ENCODE data around the gene LARGE1.

The LARGE1 gene

DNA sequence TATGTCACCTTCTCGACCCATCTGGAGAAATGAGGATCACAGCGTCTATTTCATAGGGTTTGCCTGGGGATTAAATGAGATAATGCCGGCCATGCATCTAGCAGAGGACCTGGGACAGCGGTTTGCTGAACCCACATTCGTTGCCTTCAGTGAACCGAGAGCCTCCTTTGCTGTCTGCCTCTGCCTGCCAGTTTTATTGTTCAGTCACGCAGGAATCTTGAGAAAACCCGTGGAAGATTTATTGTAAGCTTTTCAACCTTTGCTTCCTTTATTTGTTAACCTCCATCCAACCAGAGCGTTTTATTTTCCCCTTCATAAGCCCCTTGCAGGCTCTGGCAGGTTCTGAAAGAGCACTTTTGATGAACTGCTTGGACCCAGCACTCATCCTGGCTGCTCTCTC, 659.8 kb downstream of the LARGE1 start:
- in situ Hi-C loops (cut with HindIII; ENCODE audit: low pct_ligation_motif_present, low pct_unique_long_range_greater_than_20kb, low sequenced_read_pairs): no loop called here
- no peak for DNase-seq

DNA sequence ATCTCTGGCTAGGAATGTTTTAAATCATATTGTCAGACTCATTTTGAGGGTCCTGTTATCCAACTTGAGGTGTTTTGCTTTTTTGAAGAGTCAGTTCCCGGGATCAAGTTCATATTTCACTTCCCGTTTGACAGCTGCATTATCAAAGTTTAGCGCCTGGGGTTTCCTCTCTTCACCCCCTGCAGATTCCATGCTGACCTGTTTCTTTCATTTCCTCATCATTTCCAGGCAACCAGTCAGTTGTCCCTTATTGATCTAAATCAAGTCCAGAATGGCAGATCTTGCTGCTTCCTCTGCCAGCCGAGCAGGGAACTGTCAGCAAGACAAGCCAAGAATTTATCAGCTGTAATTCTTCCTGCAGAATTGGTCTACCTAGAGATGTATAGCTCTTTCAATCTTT, 664.5 kb downstream of the LARGE1 start:
- in situ Hi-C loops (cut with HindIII; ENCODE audit: low pct_ligation_motif_present, low pct_unique_long_range_greater_than_20kb, low sequenced_read_pairs): no loop called here

DNA sequence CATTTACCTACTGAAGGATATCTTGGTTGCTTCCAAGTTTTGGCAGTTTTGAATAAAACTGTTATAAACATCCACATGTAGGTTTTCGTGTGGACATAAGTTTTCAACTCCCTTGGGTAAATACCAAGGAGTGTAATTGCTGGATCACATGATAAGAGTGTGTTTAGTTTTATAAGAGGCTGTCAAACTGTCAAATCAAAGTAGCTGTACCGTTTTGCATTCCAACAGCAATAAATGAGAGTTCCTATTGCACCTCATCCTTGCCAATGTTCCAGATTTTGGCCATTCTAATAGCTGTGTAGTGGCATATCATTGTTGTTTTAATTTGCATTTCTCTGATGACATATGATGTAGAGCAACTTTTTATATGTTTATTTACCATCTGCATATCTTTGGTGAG, 671.3 kb downstream of the LARGE1 start:
- DNase-seq: no peak
- in situ Hi-C loops (cut with HindIII; ENCODE audit: low pct_ligation_motif_present, low pct_unique_long_range_greater_than_20kb, low sequenced_read_pairs): no loop called here

More for the DNA sequence above, 664.5 kb downstream of the LARGE1 start:
- DNase-seq: no peak

DNA sequence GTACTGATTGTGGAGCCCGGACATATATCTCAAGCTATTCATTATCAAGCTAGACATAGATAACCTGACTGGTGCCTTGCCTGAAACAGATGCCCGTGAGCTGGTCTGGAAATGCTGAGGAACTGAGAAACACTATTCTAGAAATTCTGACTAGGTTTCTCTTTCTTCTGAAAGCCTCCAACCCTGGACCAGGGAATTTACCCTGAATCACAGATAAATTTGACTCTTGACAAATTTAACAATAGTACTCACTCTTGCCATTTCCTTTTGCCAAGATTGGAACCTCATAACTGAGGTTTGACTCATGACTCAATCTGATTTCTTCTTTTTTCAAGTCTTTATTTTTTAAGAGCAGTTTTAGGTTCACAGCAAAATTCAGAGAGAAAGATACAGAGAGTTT, 672.5 kb downstream of the LARGE1 start:
- no peak for DNase-seq

DNA sequence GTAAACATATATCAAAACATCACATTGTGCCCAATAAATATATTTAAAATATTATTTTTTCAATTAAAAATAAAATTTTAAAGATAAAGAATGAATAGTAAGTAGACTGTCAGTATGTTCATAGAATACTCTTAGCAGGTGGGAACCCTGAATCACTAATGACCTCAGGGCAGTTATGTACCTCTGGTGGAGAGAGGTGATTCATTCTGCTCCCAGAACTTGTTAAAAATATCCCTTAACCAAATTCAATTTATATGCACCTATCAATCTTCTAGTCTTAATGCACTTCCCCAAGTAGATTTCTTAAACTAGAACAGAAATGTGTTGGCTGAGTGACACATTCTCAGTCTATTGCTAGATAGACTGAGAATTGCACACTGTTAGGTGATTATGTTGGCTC, 678.2 kb downstream of the LARGE1 start:
- DNase-seq: no peak
- in situ Hi-C loops (cut with HindIII; ENCODE audit: low pct_ligation_motif_present, low pct_unique_long_range_greater_than_20kb, low sequenced_read_pairs): no loop called here

More for the DNA sequence above, 672.5 kb downstream of the LARGE1 start:
- in situ Hi-C loops (cut with HindIII; ENCODE audit: low pct_ligation_motif_present, low pct_unique_long_range_greater_than_20kb, low sequenced_read_pairs): no loop called here

DNA sequence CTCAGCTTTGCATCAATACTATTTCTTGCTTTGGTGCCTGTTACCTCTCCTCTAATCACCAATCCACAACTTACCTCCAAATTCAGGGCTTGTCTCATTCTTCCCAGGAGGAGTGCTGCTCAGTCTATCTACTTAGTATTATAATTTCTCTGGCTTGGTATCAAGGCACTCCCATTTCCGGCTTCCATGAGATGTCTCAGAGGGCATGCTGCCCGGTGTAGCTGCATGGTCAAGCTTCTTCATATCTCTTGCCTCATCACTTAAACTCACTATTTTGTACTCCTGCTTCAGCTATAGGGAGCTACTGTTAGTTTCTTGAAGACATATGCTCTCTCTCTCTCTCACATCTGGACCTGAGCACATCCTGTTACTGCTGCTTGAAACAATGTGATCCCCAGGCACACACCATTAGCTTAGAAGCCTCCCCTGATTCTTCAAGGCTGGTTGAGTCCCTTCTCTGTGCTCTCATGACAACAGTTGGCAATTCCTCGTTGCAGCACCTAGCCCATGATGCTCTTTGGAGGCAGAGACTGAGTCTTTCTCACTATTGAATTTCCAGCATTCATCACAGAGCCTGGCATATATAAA, 679.3 kb downstream of the LARGE1 start:
- no peak for DNase-seq
- in situ Hi-C loops (cut with HindIII; ENCODE audit: low pct_ligation_motif_present, low pct_unique_long_range_greater_than_20kb, low sequenced_read_pairs): no loop called here

DNA sequence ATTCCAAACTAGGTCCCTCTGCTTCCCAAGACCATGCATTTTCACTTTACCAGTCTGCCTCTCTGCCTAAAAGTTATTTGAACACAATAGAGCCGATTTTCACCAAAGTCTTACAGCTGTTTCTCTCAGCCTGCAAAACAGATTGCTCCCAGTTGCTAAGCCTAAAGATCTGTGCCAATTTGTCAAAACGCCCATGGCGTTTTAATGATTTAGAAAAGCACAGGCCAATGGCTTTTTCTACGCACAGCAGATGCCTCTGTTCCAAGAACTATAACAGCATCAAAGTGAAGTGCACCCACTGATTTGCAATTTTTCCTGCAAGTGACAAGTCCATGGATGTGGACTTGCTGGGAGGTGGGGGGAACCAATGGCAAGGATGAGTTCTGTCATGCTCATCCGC, 688.2 kb downstream of the LARGE1 start:
- in situ Hi-C loops (cut with HindIII; ENCODE audit: low pct_ligation_motif_present, low pct_unique_long_range_greater_than_20kb, low sequenced_read_pairs): no loop called here
- no peak for DNase-seq

DNA sequence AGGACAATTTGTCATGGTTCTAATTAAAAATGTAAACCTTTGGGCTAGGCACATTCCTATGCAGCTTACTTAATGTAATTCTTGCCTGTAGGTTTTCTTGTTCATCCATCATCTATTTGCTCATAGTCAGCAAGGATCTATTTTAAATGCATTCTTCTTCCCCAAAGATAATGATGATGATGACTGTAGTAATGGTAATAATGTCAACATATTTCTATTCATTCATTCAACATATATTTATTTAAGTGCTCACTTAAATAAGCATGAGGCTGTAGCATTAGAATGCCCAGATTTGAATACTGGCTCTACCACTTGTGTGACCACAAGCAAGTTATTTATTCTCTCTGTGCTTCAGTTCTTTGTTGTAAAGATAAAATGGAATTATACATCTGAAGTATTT, 692.5 kb downstream of the LARGE1 start:
- in situ Hi-C loops (cut with HindIII; ENCODE audit: low pct_ligation_motif_present, low pct_unique_long_range_greater_than_20kb, low sequenced_read_pairs): no loop called here
- no peak for DNase-seq

DNA sequence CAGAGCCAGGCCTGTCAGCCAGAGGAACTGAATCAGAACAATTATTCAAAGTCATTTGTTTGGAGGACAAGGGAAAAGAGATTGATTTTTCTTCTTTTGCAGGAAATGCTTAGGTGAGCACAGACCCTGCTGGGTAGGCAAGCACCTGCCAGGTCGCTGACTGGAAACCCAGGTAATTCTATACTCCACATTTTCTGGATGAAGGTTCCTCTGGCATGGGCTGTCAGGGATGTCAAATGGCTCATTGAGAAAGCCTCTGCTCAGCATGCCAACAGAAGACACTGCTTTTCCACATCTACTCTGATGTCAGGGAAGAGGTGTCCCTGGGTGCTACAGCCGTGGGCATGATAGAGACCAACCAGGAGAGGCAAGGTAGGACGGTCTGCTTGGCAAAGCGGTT, 695.4 kb downstream of the LARGE1 start:
- DNase-seq: no peak
- in situ Hi-C loops (cut with HindIII; ENCODE audit: low pct_ligation_motif_present, low pct_unique_long_range_greater_than_20kb, low sequenced_read_pairs): loop anchor here (25.0 kb wide), 1 partner anchor 213 kb away; no protein-coding TSS in a partner anchor
